IMR-90 (cell line): ENCODE measurements around the gene CITED2.

ENCODE experiments used
- ELK1 ChIP-seq: fragments of 150-350 bp; IDR thresholded peaks from 2 replicates; pipeline ENCODE4 v1.6.1; 2016; ENCODE audit warnings: low read depth, mild to moderate bottlenecking, low read length, moderate library complexity, borderline replicate concordance
- FOS ChIP-seq: fragments of 150-350 bp; IDR thresholded peaks from 2 replicates; pipeline ENCODE4 v1.6.1; 2016; ENCODE audit warnings: low read depth, low read length
- MXI1 ChIP-seq: IDR thresholded peaks from 2 replicates; pipeline ENCODE4 v1.6.1; 2012; ENCODE audit warnings: low read depth, mild to moderate bottlenecking, low read length, moderate library complexity, borderline replicate concordance
- POLR2A ChIP-seq: IDR thresholded peaks from 2 replicates; pipeline ENCODE4 v1.6.1; 2012; ENCODE audit warnings: mild to moderate bottlenecking, low read depth, low read length
- RAD21 ChIP-seq: IDR thresholded peaks from 2 replicates; pipeline ENCODE4 v1.6.1; 2012; ENCODE audit warnings: low read length, improper control_type of control experiment
- USF2 ChIP-seq: fragments of 150-350 bp; IDR thresholded peaks from 2 replicates; pipeline ENCODE4 v1.6.1; 2017; ENCODE audit warnings: mild to moderate bottlenecking, antibody characterized with exemption, low read length, low read depth
- TF ChIP-seq, protein P1 (sequence below): conservative IDR thresholded peaks from 2 replicates; pipeline ENCODE4 v1.5.1; 2012; ENCODE audit warnings: mild to moderate bottlenecking, low read depth, low read length, improper control_type of control experiment

- TF ChIP-seq POLR2A, result no peak
- TF ChIP-seq FOS, result no peak
- TF ChIP-seq, protein P1, sequence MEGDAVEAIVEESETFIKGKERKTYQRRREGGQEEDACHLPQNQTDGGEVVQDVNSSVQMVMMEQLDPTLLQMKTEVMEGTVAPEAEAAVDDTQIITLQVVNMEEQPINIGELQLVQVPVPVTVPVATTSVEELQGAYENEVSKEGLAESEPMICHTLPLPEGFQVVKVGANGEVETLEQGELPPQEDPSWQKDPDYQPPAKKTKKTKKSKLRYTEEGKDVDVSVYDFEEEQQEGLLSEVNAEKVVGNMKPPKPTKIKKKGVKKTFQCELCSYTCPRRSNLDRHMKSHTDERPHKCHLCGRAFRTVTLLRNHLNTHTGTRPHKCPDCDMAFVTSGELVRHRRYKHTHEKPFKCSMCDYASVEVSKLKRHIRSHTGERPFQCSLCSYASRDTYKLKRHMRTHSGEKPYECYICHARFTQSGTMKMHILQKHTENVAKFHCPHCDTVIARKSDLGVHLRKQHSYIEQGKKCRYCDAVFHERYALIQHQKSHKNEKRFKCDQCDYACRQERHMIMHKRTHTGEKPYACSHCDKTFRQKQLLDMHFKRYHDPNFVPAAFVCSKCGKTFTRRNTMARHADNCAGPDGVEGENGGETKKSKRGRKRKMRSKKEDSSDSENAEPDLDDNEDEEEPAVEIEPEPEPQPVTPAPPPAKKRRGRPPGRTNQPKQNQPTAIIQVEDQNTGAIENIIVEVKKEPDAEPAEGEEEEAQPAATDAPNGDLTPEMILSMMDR, result no peak
- no peak for TF ChIP-seq ELK1
- TF ChIP-seq RAD21, result no peak
- TF ChIP-seq MXI1, result no peak
- no peak for TF ChIP-seq USF2
These were observed 47.9 kb upstream of the CITED2 start for GRCh38 chr6:139422105-139423036.
